ENCODE data around the gene MYH14.

GRCh38 chr19:50263176-50263575 lies 59.8 kb downstream of the MYH14 start:
- TF ChIP-seq TEAD4 (IDR thresholded peaks at IDR 0.05; ENCODE audit: borderline replicate concordance, insufficient read depth) (no peak), CTCF (IDR thresholded peaks at IDR 0.05) (no peak), ELF1 (IDR thresholded peaks at IDR 0.05) (no peak), MAX (IDR thresholded peaks at IDR 0.05; ENCODE audit: low read depth) (no peak), RAD21 (IDR thresholded peaks at IDR 0.05; ENCODE audit: low read length) (no peak), EZH2phosphoT487 (IDR thresholded peaks at IDR 0.05; ENCODE audit: borderline replicate concordance, low read depth) (no peak), REST (IDR thresholded peaks at IDR 0.05; ENCODE audit: low read depth, low read length) (no peak), FOSL2 (IDR thresholded peaks at IDR 0.05; ENCODE audit: borderline replicate concordance, low read depth) (no peak), POLR2AphosphoS5 (IDR thresholded peaks at IDR 0.05; ENCODE audit: low read depth, low read length) (no peak), SIN3A (IDR thresholded peaks at IDR 0.05; ENCODE audit: borderline replicate concordance, low read depth, low read length) (no peak), FOXJ3 (CRISPR knock-in tag; IDR thresholded peaks at IDR 0.05) (no peak), YY1 (IDR thresholded peaks at IDR 0.05; ENCODE audit: low read depth) (no peak), MXI1 (IDR thresholded peaks at IDR 0.05; ENCODE audit: low read depth, low read length) (no peak)

Data from SK-N-SH (cell line).